ENCODE measurements around the gene EPS15. TPM values are rescaled to one million over a fixed set of nuclear protein-coding genes. Genes with fewer than 3 reads are reported as not detected.
A peak's percentile ranks its signal among the peaks of the same experiment; 100 is the strongest.

The EPS15 gene
- total and polyA plus RNA-seq, 7 donors: 9.8 to 71.9 (median 46.1) TPM

- no peak for TF ChIP-seq CTCF (IDR thresholded peaks at IDR 0.05)
- intact Hi-C loops (cut with DNase I): no loop called here
Observed at GRCh38 chr1:51418384-51418959, 100.6 kb downstream of the EPS15 start.

GRCh38 chr1:51417496-51418383, 101.3 kb downstream of the EPS15 start:
- peak; percentile 52 to 80 (median 78) for ATAC-seq
- 76 to 89% (median 78%) methylated on average over 5 of the region's 5 CpGs for WGBS, 3 donors
- peak overlapping the region; percentile 65 for H3K27ac ChIP-seq

More at GRCh38 chr1:51418384-51418959, 100.6 kb downstream of the EPS15 start:
- Histone ChIP-seq H3K4me3 (no peak overlapping the region), H3K4me1 (peaks cover 26% of the 10 kb centered on the region), H3K9me3 (no peaks in the 10 kb centered on the region), H3K27me3 (ENCODE audit: insufficient read depth in 3 of 3, low read length in 2 of 3) (no peaks in the 10 kb centered on the region), H3K36me3 (ENCODE audit: insufficient read depth in 1 of 2, low read depth in 1 of 2) (peaks cover 0 to 25% of the 10 kb centered on the region in 2 donors), H3K27ac (peak overlapping the region; percentile 65)
- 81 to 90% (median 87%) methylated on average over 2 of the region's 2 CpGs for WGBS, 3 donors
- DNase-seq: no peak
- ATAC-seq: no peak

GRCh38 chr1:51416910-51417309, 102.2 kb downstream of the EPS15 start:
- H3K4me3 ChIP-seq: no peak overlapping the region
- no peak for TF ChIP-seq CTCF (IDR thresholded peaks at IDR 0.05)
- H3K36me3 ChIP-seq (ENCODE audit: insufficient read depth in 1 of 2, low read depth in 1 of 2): peaks cover 0 to 20% of the 10 kb centered on the region in 2 donors
- ATAC-seq: peak in 3 of 4 donors; percentile 41 to 64 (median 53)
- peaks cover 24% of the 10 kb centered on the region for H3K4me1 ChIP-seq
- H3K27me3 ChIP-seq (ENCODE audit: insufficient read depth in 3 of 3, low read length in 2 of 3): no peaks in the 10 kb centered on the region
- DNase-seq: no peak
- peak overlapping the region; percentile 65 for H3K27ac ChIP-seq
- no peaks in the 10 kb centered on the region for H3K9me3 ChIP-seq
- intact Hi-C loops (cut with DNase I): no loop called here

More at GRCh38 chr1:51417496-51418383, 101.3 kb downstream of the EPS15 start:
- Histone ChIP-seq H3K4me1 (peaks cover 24% of the 10 kb centered on the region), H3K36me3 (ENCODE audit: insufficient read depth in 1 of 2, low read depth in 1 of 2) (peaks cover 0 to 21% of the 10 kb centered on the region in 2 donors), H3K27me3 (ENCODE audit: insufficient read depth in 3 of 3, low read length in 2 of 3) (no peaks in the 10 kb centered on the region), H3K9me3 (no peaks in the 10 kb centered on the region), H3K4me3 (no peak overlapping the region)
- no peak for TF ChIP-seq CTCF (IDR thresholded peaks at IDR 0.05)
- intact Hi-C loops (cut with DNase I): no loop called here
- no peak for DNase-seq

GRCh38 chr1:51415963-51416362, 103.1 kb downstream of the EPS15 start:
- WGBS, 3 donors: 26 to 53% (median 39%) methylated on average over 2 of the region's 2 CpGs
- Histone ChIP-seq H3K36me3 (ENCODE audit: insufficient read depth in 1 of 2, low read depth in 1 of 2) (peaks cover 0 to 12% of the 10 kb centered on the region in 2 donors), H3K4me3 (no peak overlapping the region), H3K27me3 (ENCODE audit: insufficient read depth in 3 of 3, low read length in 2 of 3) (no peaks in the 10 kb centered on the region), H3K4me1 (peaks cover 26% of the 10 kb centered on the region), H3K27ac (peak overlapping the region; percentile 43), H3K9me3 (no peaks in the 10 kb centered on the region)
- intact Hi-C loops (cut with DNase I): no loop called here
- TF ChIP-seq CTCF (IDR thresholded peaks at IDR 0.05): no peak
- ATAC-seq (peak in 3 of 4 donors; percentile 36 to 63 (median 42)), DNase-seq (no peak)

Measured in psoas muscle (tissue), 8 donors.